HG03442 (cell line): ENCODE results near the gene ADAMTSL2.

Source experiments
- ATAC-seq: cut with Tn5 transposase; IDR thresholded peaks from one replicate; pipeline ENCODE4 v1.9.1; 2021; ENCODE audit warnings: mild to moderate bottlenecking, moderate library complexity; ENCODE audit not compliant: unreplicated experiment

The ADAMTSL2 gene

DNA sequence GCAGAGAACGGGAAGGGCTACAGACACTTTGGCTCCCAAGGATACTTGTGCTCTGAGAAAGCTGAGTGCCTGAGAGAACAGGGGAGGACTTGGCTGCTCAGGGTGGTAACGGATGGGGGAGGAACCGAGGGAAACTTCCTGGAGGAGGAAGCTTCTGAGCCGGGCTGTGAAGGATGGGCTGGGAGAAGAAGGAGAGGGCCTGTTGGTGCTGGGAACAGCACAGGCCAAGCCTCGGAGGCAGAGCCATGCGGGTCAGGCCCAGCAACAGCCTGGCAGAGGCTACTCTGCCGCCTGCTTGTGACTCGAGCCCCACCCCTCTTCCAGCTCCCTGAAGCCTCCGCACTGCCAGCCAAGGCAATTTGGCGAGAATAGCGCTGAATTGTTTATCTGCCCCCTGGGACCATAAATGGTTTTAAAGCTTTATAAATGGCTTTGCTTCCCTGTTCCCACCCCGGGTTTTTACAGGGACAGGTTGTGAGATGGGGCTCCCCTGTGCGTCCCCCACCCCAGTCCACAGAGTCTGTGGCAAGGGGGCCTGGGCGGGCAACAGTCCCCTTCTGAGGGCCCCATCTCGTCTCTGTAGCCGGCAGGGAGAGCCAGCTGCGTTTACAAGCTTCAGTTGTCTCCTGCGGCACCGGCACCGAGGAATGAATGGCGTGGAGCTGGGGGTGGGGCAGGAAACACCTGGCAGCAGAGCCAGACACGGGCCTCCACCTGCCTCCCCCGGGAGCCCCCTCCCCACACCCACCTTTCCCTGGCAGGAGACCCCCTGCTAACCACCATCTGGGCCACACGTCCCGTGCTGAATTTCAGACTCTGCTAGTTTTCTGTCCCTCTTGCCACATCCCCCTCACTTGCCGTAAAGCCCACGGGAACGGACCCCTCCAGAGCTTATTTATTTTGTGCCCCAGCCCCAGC, 50.3 kb downstream of the ADAMTSL2 start:
- ATAC-seq = no peak

DNA sequence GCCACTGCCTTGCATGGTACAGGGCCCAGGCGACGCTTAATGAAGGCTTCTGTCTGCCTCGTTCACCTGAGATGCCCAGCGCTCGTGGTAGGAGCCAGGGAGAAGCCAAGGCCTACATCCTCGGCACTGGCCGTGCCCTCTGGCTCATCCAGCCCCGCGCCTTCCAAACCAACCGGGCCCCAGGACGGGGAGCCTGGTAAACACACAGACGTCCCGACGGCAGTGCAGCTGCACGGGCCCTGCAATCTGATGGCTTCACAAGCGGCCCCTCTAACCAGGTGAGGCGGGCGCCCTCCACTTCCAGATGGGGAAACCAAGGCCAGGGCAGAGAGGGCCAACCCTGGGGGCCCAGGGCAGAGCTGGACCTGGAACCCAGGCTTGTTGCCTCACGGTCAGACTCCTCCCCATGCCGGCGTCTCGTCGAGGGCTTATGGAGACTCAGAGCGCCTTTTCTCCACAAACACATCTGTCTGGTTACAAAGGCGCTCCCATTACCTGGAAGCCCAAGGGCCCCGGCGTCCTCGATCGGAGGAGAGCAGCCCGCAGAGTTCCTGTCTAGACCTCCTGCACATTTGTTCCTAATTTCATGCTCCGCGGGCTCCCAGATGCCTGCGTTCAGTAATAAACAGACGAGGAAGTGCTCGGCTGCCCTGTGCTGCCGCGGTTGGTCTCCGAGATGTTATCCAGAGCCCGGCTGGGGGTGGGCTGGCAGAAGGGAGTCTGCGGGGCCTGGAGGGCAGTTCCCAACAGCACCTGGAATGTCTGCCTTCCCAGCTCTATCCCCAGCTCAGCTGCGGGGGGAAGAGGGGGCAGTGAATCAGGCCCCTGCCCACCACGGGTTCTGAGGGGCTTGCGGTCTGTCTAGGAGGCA, 51.2 kb downstream of the ADAMTSL2 start:
- no peak for ATAC-seq

DNA sequence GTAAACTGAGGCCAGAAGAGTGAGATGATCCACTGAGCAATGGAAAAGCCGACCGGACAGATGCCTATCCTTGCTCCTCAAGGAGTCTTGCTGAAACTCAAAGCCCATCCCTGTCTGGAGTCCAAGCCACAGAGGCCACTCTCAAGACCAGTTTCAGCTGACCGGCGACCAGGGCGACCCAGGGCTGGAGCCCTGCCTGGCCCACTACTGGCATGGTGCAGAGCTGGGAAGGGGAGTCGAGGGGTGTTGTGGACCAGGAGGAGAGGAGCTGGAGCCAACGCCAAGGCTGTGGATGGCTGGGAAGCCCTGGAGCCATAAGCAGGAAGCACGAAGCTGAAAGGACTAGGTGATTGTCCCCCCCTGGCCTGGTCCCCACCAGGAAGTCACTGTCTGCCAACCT, 52.5 kb downstream of the ADAMTSL2 start:
- no peak for ATAC-seq

DNA sequence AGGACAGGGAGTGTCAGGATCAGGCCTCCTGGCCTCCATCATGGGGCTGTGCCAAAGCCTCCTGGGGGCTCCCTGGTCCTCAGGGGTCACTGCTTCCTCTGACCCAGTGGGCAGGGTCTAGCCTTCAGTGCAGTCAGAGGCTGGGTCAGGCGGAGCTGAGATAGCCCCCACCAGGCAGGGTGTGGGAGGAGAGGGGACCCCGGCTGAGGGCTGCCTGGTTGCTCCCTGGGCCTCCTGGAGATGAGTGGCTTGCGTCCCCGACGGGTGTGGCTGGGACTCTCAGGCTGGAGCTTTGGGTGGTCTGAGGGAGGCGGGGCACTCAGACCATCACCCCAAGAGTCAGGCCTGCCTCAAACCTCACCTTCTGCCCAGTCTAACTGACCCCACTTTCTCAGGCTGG, 53.0 kb downstream of the ADAMTSL2 start:
- ATAC-seq = no peak

DNA sequence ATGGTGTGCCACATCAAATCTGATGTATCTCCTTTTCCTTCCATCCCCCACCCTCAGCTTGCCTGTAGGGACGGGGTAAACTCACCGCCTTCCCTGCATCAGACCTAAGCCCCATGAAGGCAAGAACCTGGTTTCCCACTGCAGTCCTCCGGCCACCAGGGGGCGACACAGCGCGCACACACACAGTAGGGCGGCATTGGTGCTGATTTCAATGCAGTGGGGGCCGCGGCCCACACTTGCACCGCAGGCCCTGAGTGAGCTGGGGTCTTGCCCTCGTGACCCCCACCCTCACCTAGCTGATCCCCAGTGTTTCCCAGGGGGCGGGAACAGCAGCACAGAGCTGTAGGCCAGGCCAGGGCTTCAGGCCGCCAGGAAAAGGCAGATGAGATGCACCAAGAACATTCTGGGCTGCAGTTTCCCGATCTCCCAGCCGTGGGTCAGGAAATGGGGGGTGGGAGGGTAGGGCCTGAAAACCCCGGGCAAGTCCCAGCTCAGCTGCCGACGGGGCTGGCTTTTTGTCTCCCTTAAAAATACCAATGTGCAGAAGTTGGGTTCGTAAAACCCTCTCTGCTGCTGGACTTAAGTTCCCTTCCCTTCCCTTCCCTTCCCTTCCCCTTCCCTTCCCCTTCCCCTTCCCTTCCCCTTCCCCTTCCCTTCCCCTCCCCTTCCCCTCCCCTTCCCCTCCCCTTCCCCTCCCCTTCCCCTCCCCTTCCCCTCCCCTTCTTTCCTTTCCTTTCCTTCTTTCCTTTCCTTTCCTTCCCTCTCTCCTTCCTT, 55.1 kb downstream of the ADAMTSL2 start:
- ATAC-seq = no peak

DNA sequence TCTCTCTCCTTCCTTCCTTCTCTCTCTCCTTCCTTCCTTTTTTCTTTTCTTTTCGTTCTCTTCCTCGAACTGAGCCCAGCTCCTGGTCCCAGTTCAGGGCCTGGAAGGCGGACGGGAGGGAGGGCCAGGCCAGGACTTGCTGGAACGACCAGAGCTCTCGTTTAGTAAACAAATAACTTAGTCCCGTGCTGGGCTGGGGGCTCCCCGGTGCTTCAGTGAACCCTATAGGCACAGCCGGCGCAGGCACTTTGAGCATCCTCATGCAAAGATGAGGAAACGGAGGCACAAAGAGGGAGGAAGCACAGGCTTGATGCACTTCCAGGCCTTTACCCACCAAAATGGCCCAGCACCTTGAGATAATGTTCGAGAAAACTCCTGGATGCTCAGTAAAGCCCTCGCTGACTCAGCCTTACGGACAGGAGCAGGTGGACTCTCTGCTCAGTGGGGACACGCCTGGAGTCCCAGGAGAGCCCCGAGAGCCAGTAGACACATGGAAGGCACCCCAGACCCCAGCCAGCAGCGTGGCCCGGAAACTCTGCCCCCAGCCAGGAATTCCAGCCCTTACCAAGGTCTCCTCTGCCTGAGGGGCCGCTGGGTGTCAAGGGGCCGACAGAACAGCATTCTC, 55.8 kb downstream of the ADAMTSL2 start:
- no peak for ATAC-seq

DNA sequence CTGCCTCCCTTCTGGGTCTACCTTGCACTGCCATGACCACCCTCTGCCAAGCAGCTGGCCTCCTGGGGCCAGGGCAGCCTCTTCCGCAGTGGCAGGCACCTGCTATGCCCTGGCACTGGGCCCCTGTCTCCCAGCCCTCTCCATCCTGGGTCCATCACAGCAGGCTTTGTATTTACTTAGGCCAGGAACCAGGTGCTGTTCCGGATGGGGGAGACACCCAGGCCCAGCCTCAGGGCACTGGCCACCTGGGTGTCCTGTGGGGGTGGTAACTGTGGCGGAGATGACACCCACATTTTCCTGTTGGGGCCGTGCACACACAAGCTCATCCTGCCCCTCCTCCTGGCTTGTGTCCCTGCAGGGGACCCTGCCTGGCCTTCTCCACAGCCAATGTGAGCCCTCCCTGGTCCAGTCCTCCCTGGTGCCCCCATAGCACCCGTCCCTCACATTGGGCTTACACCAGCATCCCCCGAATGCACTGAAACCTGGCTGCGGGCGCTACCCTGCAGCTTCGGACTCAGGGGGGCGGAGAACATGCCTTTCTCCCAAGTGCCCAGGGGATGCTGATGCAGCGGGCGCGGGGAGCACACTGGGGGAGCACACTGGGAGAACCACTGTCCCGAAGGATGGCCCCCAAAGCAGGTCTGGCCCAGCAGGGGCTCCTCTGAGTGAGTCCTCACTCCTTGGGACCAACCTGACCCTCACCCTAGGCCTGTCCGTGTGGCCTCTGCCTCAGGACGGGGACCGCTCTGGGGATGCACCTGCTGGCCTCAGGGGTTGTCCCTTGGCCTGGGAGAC, 56.8 kb downstream of the ADAMTSL2 start:
- no peak for ATAC-seq

DNA sequence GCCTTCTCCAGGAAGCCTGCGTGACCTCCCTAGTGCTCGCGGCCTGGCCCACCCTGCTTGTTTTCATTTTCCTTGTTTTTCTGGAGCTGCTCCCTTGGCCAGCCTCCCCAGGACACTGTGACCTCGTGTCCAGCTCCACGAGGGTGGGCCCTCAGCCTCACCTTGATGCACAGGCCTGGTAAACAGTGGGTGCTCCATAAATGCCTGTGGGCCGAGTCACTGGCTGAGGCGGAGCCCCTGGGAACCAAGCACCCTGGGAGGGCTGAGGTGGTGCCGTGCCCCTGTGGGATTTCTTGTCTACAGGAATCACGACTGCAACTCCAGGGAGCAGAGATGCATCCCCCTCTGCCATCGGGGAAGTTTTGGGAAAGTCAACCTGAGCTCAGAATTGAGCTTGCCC, 57.5 kb downstream of the ADAMTSL2 start:
- no peak for ATAC-seq

DNA sequence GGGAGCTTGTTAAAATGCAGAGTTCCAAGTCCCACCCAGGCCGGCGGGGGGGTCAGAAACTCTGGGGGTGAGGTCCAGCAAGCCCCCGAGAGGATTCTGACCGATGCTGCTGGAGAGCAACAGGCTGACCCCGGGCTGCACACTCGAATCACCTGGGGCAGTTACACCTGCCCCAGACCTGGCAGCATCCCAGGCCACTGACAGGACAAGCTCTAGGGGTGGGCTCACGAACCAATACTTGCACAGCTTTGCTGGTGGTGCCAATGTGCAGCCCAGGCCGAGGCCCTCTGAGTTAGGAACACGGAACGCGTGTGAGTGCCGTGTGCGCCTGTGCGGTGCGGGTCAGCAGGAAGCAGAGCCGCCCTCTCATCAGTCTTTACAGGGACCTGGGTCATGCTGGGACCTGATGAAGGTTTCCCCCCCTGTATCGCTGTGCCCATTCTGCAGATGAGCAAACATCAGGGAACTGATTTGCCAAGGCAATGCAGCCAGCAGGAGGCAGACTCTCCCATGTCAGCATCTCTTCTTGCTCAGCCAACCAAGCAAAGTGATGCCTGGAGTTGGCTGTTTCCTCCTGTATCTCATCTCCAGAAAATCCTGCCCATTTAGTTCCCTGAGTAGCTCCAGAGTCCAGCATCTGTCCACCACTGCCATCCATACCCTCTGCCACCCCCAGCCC, 58.4 kb downstream of the ADAMTSL2 start:
- no peak for ATAC-seq

DNA sequence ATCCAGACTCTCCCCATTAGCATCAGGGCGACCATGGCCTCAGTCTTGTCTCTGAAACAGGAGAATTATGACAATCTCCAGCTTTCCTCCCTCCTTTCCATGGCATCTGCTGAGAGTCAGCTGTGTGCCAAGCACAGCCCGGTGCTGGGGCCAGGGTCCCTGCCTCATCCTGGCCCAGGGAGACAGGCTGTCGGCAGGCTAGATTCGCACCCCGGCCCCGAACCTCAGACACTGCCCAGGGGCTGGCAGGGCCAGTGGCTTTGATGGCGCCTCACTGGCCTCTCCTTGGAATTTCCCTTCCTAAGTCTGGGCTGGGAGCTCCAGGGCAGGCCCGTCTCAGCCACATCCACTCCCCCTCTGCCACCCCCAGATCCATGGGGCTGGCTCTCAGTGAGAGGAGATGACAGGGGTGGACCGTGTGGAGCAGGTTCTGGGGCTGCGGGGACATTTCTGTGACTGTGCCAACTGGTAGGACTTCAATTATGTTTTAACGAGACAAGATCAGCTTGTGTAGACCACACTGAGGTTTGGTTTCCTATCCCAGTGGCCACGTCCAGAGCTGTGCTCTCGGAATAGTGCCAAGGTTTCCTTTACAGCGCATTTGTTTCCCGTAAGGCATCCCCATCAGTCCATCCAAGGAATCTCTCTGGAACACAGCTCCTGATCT, 59.2 kb downstream of the ADAMTSL2 start:
- no peak for ATAC-seq

DNA sequence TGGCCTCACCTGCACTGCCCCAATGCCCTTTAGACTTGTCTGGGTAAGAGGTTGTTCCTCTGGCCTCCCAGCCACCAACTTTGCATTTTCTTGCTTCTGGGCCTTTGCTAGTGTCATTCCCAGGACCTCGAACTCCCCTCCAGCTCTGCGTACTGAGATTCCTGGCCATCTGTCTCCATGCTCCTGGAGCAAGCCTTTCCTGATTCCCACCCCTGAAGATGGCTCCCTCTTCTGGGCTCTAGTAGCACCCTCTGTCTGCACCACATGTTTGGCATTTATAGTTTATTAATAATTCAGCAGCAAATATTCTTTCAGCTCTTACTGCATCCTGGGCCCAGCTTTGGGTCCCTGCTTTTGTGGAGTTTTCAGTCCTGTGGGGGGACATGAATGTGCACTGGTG, 59.8 kb downstream of the ADAMTSL2 start:
- ATAC-seq = no peak

DNA sequence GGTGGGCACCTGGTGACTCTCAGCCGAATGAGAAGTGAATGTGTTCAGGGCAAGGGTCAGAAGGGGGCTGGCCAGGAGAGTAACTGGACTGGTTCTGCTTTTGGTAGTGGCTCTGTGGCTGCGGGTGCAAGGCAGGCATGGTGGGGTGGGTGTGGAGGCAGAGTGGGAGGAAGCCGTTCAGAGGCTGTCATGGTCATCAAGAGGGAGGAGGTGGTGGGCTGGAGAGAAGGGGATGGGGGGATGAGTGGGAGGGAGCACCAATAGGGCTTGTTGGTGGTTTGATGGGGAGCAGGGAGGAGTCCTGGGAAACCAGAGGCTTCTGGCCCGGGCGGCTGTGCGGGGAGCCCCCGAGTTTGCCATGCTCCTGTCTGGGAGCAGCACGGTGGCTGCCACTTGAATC, 61.4 kb downstream of the ADAMTSL2 start:
- ATAC-seq = no peak

DNA sequence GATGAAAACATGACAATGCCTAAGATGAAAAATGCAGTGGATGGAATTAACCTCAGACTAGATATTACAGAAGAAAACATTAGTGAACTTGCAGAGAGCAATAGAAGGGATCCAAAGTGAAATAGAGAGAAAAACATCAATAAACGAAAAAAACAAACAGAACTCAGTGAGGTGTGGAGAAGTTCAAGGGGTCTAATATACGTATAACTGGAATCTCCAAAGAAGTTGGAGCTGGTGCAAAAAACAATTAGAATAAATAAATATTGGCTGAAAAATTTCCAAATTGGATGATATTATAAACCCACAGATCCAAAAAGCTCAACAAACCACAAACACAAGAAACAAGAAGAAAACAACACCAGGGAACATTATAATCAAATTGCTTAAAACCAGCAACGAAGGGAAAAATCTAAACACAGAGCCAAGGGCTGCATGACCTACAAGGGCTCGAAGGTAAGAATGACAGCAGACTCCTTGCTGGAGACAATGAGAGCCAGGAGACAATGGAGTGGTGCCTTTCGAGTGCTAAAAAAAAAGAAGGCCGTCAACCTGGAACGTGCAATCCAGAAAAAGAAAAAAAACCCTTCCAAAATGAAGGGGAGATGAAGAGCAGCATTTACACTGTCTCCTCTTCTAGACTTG, 62.9 kb downstream of the ADAMTSL2 start:
- no peak for ATAC-seq

DNA sequence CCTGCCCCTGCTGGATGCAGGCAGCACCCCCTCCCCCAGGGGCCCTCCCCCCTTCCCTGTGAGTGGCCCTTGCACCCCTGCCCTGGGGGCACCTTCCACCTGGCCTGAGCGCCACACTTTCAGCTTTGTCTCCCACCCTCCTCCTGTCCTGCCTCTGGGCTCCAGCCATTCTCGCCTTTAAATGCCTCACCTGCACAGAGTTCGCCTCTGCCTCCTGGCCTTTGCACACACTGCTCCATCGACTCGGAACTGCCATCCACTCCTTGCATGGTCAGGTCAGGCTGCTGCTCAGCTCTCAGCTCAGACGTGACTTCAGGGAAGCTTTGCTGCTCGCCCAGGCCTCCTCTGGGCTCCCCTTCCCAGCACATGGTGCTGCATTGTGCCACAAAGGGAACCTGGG, 64.5 kb downstream of the ADAMTSL2 start:
- ATAC-seq = no peak

DNA sequence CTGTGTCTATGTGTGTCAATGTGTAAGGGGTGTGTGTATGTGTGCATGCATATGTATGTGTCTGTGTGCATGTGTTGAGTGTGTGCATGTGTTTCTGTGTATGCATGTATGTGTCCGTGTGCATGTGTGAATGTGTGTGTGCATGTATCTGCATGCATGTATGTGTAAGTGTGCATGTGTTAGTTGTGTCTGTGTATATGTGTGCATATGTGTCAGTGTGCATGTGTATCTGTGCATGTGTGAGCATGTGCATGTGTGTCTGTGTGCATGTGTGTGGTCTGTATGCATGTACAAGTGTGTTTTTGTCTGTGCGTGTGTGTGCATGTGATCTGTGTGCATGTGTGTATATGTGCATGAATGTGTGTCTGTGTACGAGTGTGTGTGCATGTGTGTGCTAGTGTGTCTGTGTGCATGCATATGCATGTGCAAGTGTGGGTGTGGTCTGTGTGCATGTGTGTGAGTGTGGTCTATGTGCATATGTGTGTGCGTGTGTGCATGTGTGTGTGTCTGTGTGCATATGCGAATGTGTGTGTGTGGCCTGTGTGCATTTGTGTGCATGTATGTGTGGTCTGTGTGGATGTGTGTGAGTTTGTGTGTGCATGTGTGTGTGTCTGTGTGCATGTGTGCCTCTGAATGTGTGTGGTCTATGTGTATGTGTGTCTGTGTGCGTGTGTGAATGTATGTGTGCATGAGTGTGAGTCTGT, 65.1 kb downstream of the ADAMTSL2 start:
- no peak for ATAC-seq

DNA sequence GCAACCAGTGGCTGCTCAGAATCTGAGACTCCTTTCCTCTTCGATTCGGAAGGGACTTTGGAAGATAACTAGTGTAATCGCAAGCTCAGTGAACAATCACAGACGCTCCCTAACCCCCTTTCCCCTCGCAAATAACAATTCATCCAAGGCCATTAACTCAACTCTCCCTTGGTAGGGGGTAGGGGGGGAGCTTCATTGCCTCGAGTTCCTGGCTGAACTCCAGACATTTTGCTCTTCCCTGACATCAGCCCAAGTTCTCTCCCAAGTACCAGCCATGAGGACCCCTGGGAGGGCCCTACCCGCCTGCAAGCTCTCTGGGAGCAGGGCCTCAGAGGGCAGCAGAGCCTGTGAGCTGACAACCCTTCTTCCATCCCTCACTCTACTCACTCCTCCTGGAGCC, 66.2 kb downstream of the ADAMTSL2 start:
- ATAC-seq = no peak

DNA sequence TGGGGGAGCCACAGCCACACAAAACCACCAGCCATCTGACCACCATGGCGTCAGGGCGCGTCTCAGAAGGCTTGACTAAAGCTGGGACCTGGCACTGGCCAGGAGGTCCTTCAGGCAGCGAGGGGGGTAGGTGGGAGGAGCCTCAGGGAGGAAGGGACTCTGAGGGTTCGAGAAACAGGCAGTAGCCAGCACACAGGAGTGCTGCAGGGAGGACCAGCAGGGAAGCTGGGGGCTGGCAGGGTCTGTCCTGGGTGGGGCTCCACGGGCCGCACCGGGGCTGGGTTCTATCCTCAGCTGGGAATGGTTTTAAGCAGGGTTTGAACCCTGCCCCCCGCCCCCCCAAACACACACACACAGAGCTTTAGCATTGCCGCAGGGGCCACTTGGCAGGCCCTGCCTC, 67.2 kb downstream of the ADAMTSL2 start:
- no peak for ATAC-seq

DNA sequence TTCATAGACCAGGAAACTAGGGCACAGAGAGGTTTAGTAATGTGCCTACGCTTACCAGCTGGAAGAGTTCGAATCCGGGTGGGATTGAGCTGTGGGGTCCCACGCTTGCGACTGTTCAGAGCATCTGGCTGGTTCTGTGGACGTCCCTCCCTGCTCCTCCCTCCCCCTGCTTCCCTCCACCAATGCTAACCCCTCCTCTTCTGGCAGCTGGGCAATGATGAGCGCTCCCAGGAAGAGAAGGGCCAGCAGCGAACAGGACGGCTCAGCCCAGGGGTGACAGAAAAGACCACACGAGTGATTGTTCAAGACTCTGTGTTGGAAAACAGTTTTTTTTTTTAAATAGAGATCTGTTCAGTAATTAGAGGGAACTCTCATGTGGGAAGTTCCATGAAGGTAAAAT, 67.8 kb downstream of the ADAMTSL2 start:
- ATAC-seq = no peak
